ENCODE measurements around the gene CNDP1.

CNDP1 gene

DNA sequence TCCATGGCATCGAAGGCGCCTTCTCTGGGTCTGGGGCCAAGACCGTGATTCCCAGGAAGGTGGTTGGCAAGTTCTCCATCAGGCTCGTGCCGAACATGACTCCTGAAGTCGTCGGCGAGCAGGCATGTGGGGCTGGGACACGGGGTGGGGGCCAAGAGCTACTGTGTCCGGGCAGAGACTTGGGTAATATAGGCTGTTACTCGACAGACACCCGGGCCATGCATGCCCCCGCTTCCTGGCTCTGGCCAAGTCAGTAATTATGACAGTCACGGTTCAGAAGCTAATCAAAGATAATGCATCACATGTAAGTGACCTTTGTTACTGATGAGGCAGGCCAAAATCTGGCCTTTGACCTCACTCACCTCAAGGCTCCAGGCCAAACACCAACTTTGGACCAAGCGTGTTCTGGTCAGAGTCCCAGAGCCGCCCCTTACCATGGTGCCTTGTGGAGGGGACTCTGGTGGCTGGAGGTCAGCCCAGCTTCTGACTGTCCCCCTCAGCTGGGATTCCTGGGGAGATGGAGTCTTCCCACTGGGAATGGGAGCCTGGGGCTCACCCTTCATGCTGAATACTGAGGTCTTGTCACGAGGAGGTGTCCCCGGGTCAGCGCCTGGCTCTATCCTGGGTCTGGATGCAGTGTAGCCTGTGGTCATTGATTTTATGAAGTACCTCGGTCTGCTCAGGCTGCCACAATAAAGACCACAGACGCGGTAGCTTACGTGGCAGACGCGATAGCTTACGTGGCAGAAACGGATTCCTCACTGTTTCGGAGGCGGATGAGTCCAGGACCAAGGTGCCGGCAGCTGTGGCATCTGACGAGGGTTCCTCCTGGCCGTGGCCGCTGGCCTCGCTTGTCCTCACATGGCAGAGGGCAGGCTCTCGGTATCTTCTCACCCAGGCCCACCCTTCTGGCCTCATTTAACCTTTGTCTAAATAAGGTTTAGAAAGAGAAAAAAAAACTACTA, 17.7 kb upstream of the CNDP1 start:
- Histone ChIP-seq H3K9ac (no peak overlapping the region), H3K27me3 (no peaks in the 10 kb centered on the region), H3K27ac (no peak overlapping the region), H3K4me1 (no peaks in the 10 kb centered on the region), H4K20me1 (peaks cover 18 to 91% (median 61%) of the 10 kb centered on the region in 11 experiments; a peak in 21 of 22 replicates), H3K9me3 (replicated peaks in 1 of 11) (no peaks in the 10 kb centered on the region), H3K4me2 (no peak overlapping the region), H3K4me3 (no peak overlapping the region), H3K36me3 (peaks cover 98 to 100% (median 100%) of the 10 kb centered on the region in 11 experiments)
- no peak for TF ChIP-seq Cebpa-rat (IDR thresholded peaks at IDR 0.05)

DNA sequence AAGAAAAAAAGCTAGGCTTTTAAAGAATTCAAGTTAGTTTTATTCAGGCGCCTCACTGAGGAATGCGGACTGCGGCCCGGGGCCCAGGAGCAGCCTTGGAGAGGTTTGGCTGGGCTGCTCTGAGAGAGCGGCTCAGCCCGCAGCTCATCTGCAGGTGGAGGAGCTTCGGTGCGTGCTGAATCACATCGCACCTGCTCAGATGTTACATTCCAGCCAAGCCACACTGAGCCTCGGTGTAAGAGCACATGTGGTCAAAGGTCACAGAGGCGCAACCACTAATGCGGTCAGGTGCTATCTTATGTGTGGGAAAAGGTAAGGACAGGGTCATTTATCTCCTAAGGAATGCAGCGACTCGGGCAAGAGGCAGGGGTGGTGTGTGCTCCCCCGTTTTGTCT, 17.1 kb upstream of the CNDP1 start:
- Histone ChIP-seq H3K27me3 (no peaks in the 10 kb centered on the region), H3K36me3 (peaks cover 96 to 100% (median 98%) of the 10 kb centered on the region in 11 experiments), H3K27ac (no peak overlapping the region), H3K4me3 (no peak overlapping the region), H4K20me1 (peaks cover 18 to 87% (median 54%) of the 10 kb centered on the region in 11 experiments; a peak in 21 of 22 replicates), H3K4me1 (no peaks in the 10 kb centered on the region; a peak in 1 of 20 replicates), H3K9me3 (replicated peaks in 1 of 11) (no peaks in the 10 kb centered on the region), H3K9ac (no peak overlapping the region), H3K4me2 (no peak overlapping the region)
- no peak for TF ChIP-seq Cebpa-rat (IDR thresholded peaks at IDR 0.05)

DNA sequence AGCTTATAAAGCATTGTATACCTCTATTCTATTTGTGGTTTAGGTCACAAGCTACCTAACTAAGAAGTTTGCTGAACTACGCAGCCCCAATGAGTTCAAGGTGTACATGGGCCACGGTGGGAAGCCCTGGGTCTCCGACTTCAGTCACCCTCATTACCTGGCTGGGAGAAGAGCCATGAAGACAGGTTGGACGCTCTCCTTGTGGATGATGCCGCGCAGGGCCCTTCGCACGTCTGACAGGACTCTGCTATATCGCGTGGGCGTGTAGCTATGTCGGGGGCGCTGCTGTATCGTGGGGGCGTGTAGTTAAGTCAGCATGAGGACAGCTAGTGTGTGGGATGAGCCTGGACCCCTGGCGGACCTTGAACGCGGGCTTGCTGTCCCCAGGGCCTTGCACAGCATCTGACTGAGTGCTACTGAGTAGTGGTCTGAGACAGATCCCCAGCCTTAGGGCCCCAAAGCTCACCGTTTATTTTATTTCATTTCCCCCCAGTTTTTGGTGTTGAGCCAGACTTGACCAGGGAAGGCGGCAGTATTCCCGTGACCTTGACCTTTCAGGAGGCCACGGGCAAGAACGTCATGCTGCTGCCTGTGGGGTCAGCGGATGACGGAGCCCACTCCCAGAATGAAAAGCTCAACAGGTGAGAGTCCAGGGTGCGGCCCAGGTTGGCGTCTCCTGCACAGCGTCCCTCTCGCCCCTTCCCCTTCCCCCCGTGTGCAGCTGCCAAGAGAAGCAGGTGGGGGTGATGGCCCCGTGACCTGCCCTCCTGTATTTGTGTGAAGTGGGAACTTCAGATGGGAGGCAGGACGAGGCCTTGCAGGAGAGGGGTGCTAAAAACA, 15.6 kb upstream of the CNDP1 start:
- Histone ChIP-seq H3K27ac (no peak overlapping the region; a peak in 1 of 22 replicates), H3K36me3 (peaks cover 82 to 95% (median 91%) of the 10 kb centered on the region in 11 experiments), H3K4me3 (no peak overlapping the region), H3K4me2 (no peak overlapping the region), H3K9me3 (replicated peaks in 1 of 11) (no peaks in the 10 kb centered on the region), H3K9ac (no peak overlapping the region), H4K20me1 (peaks cover 14 to 74% (median 39%) of the 10 kb centered on the region in 11 experiments; a peak in 21 of 22 replicates), H3K27me3 (no peaks in the 10 kb centered on the region), H3K4me1 (peaks cover 0 to 7% (median 0%) of the 10 kb centered on the region in 10 experiments; a peak in 5 of 20 replicates)
- TF ChIP-seq Cebpa-rat (IDR thresholded peaks at IDR 0.05), result no peak

DNA sequence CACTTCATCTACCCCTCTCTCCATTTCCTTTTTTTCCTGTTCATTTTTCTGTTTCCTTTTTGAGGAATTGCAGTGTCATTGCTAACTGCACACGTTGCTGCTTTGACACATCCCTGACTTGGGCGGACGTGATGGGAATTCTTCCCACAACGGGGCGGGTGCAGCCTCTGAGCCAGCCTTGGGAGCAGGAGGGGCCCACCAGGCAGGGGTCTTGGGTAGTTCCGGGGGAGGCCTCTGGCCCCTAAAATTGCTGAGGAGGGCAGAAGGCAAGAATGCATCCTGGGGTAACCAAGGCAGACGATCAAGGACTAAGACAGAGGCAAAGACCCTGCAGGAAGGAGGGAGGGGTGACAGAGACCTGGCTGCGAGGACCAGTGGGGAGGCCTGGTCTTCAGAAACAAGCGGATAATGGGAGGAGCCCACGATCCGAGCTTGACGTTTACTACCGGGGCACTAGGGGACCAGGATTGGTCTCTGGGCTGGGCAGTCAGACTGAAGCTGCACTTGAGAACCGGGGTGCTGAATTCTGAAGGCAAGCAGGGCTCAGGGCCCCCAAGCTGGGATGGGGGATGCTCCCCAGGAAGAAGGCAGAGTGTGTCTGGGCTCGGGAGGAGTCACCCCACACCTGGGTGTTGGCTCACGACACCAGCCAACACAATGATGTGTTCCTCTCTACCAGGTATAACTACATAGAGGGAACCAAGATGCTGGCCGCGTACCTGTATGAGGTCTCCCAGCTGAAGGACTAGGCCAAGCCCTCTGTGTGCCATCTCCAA, 14.8 kb upstream of the CNDP1 start:
- Histone ChIP-seq H3K27me3 (no peaks in the 10 kb centered on the region), H3K36me3 (peaks cover 73 to 86% (median 84%) of the 10 kb centered on the region in 11 experiments), H3K27ac (no peak overlapping the region; a peak in 1 of 22 replicates), H4K20me1 (peaks cover 11 to 65% (median 31%) of the 10 kb centered on the region in 11 experiments; a peak in 21 of 22 replicates), H3K4me1 (peaks cover 0 to 9% (median 0%) of the 10 kb centered on the region in 10 experiments; a peak in 7 of 20 replicates), H3K4me2 (no peak overlapping the region), H3K4me3 (no peak overlapping the region), H3K9me3 (replicated peaks in 1 of 11) (no peaks in the 10 kb centered on the region), H3K9ac (no peak overlapping the region)
- no peak for TF ChIP-seq Cebpa-rat (IDR thresholded peaks at IDR 0.05)

DNA sequence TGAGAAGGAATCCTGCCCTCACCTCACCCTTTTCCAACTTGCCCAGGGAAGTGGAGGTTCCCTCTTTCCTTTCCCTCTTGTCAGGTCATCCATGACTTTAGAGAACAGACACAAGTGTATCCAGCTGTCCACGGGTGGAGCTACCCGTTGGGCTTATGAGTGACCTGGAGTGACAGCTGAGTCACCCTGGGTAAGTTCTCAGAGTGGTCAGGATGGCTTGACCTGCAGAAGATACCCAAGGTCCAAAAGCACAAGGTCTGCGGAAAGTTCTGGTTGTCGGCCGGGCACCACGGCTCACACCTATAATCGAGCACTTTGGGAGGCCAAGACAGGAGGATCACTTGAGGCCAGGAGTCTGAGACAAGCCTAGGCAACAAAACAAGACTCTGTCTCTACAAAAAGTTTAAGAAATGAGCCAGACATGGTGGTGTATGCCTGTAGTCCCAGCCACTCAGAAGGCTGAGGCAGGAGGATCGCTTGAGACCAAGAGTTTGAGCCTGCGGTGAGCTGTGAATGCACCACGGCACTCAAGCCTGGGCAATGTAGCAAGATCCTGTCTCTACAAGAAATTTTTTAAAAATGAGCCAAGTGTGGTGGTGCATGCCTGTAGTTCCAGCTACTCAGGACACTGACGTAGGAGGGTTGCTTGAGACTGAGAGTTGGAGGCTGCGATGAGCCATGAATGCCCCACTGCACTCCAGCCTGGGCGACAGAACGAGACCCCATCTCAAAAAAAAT, 14.0 kb upstream of the CNDP1 start:
- Histone ChIP-seq H3K9me3 (replicated peaks in 1 of 11) (no peaks in the 10 kb centered on the region), H3K27me3 (no peaks in the 10 kb centered on the region), H3K27ac (no peak overlapping the region), H3K4me1 (peaks cover 0 to 9% (median 0%) of the 10 kb centered on the region in 10 experiments; a peak in 7 of 20 replicates), H3K9ac (no peak overlapping the region), H3K4me2 (no peak overlapping the region), H4K20me1 (peaks cover 5 to 58% (median 24%) of the 10 kb centered on the region in 11 experiments; a peak in 21 of 22 replicates), H3K4me3 (no peak overlapping the region), H3K36me3 (peaks cover 66 to 79% (median 76%) of the 10 kb centered on the region in 11 experiments)
- TF ChIP-seq Cebpa-rat (IDR thresholded peaks at IDR 0.05), result no peak

DNA sequence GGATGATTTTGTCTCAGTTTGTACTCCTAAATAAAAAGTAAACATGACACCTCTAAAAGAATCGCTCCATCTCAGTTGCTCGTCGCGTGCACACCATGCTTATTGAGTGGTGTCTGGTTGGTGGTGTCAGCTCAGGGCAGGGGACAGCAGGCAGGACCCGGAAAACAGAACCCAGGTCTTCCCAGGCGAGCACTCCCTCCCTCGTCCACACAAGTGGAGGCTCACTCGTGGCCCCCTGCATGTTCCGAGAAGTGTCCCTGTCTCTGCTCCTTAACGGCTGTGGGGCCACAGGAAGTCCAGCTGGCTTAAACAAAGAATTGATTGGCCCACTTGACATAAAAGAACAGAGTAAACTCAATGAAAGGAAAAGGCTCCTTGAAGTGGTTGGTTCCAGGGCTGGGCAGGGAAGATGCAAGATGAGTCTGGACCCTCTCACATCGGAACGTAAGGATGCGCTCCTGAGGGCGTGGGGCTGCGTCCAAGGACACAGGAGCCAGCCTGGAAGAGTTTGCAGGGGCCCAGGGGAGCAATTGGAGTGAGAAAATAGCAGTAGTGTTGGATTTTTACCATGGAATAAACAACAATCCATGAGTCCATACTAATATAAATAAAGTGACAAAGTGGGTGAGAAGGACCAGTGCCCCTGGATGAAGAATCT, 13.1 kb upstream of the CNDP1 start:
- peaks cover 57 to 70% (median 67%) of the 10 kb centered on the region in 11 experiments for H3K36me3 ChIP-seq
- no peak for TF ChIP-seq Cebpa-rat (IDR thresholded peaks at IDR 0.05)

DNA sequence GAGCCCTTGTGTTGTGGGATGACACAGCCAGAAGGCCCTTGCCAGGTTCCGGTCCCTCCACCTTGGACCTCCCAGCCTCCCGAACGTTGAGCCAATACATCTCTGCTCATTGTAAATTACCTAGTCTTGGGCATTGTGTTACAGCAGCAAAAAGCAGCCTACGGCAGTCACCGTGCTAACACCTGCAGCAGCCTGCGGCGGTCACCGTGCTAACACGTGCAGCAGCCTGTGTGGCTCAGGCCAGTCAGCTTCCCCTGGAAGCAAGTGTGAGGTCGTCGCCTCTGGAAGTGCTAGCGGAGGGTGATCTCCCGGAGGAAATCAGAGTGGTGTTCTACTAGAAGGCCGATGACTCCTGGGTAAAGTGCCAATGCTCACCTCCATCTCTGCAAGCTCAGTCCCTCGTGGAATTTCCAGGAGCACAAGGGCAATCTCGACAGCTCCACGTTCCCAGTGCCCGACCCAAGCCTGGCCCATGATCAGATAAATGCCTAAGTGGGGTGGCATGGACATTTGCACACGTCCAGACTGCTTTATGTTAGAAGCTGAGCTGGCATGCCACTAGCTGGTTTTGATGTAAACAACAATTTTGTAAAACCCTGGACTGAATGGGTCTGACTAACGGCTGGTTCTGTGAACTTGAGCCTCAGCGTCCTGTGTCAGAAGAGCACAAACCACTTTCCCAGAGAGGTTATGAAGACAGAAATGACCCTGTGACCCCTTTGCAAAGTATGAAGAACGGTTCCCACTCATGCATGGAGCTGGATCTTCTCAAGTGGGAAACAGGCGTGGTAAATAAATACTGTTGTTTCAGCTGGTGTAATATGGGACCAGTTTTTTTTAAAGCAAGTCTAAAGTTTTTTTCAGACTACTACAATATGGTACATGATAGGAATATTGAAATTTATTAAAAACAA, 11.4 kb upstream of the CNDP1 start:
- H3K27me3 ChIP-seq, result no peaks in the 10 kb centered on the region
- no peak for TF ChIP-seq Cebpa-rat (IDR thresholded peaks at IDR 0.05)

More for the DNA sequence above, 13.1 kb upstream of the CNDP1 start:
- H3K4me3 ChIP-seq, result no peak overlapping the region
- peaks cover 0 to 9% (median 0%) of the 10 kb centered on the region in 10 experiments; a peak in 7 of 20 replicates for H3K4me1 ChIP-seq
- H3K27me3 ChIP-seq, result no peaks in the 10 kb centered on the region
- no peaks in the 10 kb centered on the region for H3K9me3 ChIP-seq (replicated peaks in 1 of 11)
- peaks cover 0 to 49% (median 14%) of the 10 kb centered on the region in 11 experiments; a peak in 14 of 22 replicates for H4K20me1 ChIP-seq
- H3K4me2 ChIP-seq, result no peak overlapping the region
- H3K27ac ChIP-seq, result no peak overlapping the region
- H3K9ac ChIP-seq, result no peak overlapping the region

More for the DNA sequence above, 11.4 kb upstream of the CNDP1 start:
- H3K9me3 ChIP-seq (replicated peaks in 1 of 11), result no peaks in the 10 kb centered on the region
- no peak overlapping the region for H3K4me3 ChIP-seq
- peaks cover 0 to 9% (median 0%) of the 10 kb centered on the region in 10 experiments; a peak in 7 of 20 replicates for H3K4me1 ChIP-seq
- H3K9ac ChIP-seq, result no peak overlapping the region
- peaks cover 40 to 53% (median 50%) of the 10 kb centered on the region in 11 experiments for H3K36me3 ChIP-seq
- no peak overlapping the region; a peak in 1 of 22 replicates for H3K4me2 ChIP-seq
- no peak overlapping the region for H3K27ac ChIP-seq
- H4K20me1 ChIP-seq, result peaks cover 0 to 33% (median 0%) of the 10 kb centered on the region in 11 experiments; a peak in 7 of 22 replicates

All from BLaER1 treated with 17β-estradiol and CSF1 and Interleukin-3, amounts not matched to agents 10 nM and 100 nM (cell line).